PC-3 (cell line): Measurements from ENCODE around the gene TPK1.

Source experiments
- CTCF ChIP-seq: fragments of 300-600 bp; sonication (generic); conservative IDR thresholded peaks from 2 replicates; pipeline ENCODE4 v1.5.1; 2017; ENCODE audit warnings: antibody characterized with exemption, low read depth, mild to moderate bottlenecking, low read length
- EZH2 ChIP-seq: fragments of 300-600 bp; sonication (generic); IDR thresholded peaks from one replicate; pipeline ENCODE4 v1.6.1; 2017; ENCODE audit warnings: antibody characterized with exemption, mild to moderate bottlenecking, low read length; ENCODE audit not compliant: unreplicated experiment
- EZH2phosphoT487 ChIP-seq: fragments of 300-600 bp; sonication (generic); IDR thresholded peaks from 2 replicates; pipeline ENCODE4 v1.6.1; 2018; ENCODE audit warnings: mild to moderate bottlenecking, antibody characterized with exemption, low read length, borderline replicate concordance

GRCh38 chr7:144817001-144817400 is 18.9 kb downstream of the TPK1 start:
- TF ChIP-seq CTCF (no peak), EZH2 (no peak), EZH2phosphoT487 (no peak)
